SK-N-SH (cell line): ENCODE measurements around the gene NCR1. TPM values are rescaled to one million over a fixed set of nuclear protein-coding genes. Genes with fewer than 3 reads are reported as not detected.
"Not testable (repeated sequence)": the region's sequence is repeated elsewhere in the genome, so short reads cannot be mapped to it uniquely, and the experiment has no call there.

Source experiments
- CTCF ChIA-PET: fragments of 300-600, 350-600 bp; formaldehyde crosslinking; extraction: SDS; loops from one replicate; lab custom pipeline; 2021; lab: Yijun Ruan, JAX
- POLR2A ChIA-PET: fragments of 350-600 bp; sonication (Branson Sonifier 250); formaldehyde crosslinking; extraction: SDS; loops from one replicate; lab custom pipeline; 2020; ENCODE audit warnings: antibody characterized with exemption, inconsistent platforms; lab: Yijun Ruan, JAX
- DNase-seq: peaks from one replicate; pipeline ENCODE4 v3.0.0; 2012
- H2AFZ ChIP-seq: fragments of 200-600 bp; sonication (generic); 2 replicates; pipeline ENCODE4 v1.8.1; 2016; ENCODE audit warnings: antibody characterized with exemption, mild to moderate bottlenecking, low read depth
- H3F3A ChIP-seq: fragments of 200-600 bp; sonication (generic); replicated peaks from 2 replicates; pipeline ENCODE3; 2016; ENCODE audit warnings: antibody characterized with exemption, mild to moderate bottlenecking; ENCODE audit not compliant: insufficient read depth
- H3K27ac ChIP-seq, 2 experiments: fragments of 200-500 bp in 1 of 2; fragments of 200-600 bp in 1 of 2; sonication (Bioruptor generic) in 1 of 2; sonication (generic), shearing (Covaris generic) in 1 of 2; 2 replicates each; pipeline versions ENCODE4 v1.5.1 to v1.6.1; 2014 to 2016; ENCODE audit warnings: low read depth in 2 of 2, inconsistent platforms in 1 of 2, low read length in 1 of 2, mild to moderate bottlenecking in 1 of 2, mixed read lengths in 1 of 2
- H3K27me3 ChIP-seq: fragments of 200-600 bp; sonication (generic), shearing (Covaris generic); 2 replicates; pipeline ENCODE4 v1.6.1; 2016; ENCODE audit warnings: mixed run types; ENCODE audit not compliant: insufficient read depth
- H3K36me3 ChIP-seq, 2 experiments: fragments of 200-500 bp in 1 of 2; fragments of 200-600 bp in 1 of 2; sonication (Bioruptor generic) in 1 of 2; sonication (generic) in 1 of 2; replicated peaks in 1 of 2; 2 replicates each; pipeline versions ENCODE3 to v1.5.1; 2014 to 2016; ENCODE audit warnings: low read length in 1 of 2, mild to moderate bottlenecking in 1 of 2; ENCODE audit not compliant: insufficient read depth in 2 of 2, control insufficient read depth in 1 of 2
- H3K4me1 ChIP-seq, 2 experiments: fragments of 200-500 bp in 1 of 2; fragments of 200-600 bp in 1 of 2; sonication (Bioruptor generic) in 1 of 2; sonication (generic), shearing (Covaris generic) in 1 of 2; 2 replicates each; pipeline versions ENCODE4 v1.5.1 to v1.6.1; 2014 to 2016; ENCODE audit warnings: low read depth in 1 of 2, low read length in 1 of 2, mixed run types in 1 of 2; ENCODE audit not compliant: insufficient read depth in 2 of 2, control insufficient read depth in 1 of 2
- H3K4me2 ChIP-seq: fragments of 200-600 bp; sonication (generic), shearing (Covaris generic); 2 replicates; pipeline ENCODE4 v1.6.1; 2017; ENCODE audit warnings: mixed run types
- H3K4me3 ChIP-seq, 2 experiments: fragments of 200-500 bp in 1 of 2; fragments of 200-600 bp in 1 of 2; sonication (Bioruptor generic) in 1 of 2; sonication (generic), shearing (Covaris generic) in 1 of 2; 2 replicates each; pipeline versions ENCODE4 v1.5.1 to v1.8.1; 2014 to 2016; ENCODE audit warnings: low read depth in 2 of 2, inconsistent platforms in 1 of 2, low read length in 1 of 2, mild to moderate bottlenecking in 1 of 2, mixed read lengths in 1 of 2, moderate library complexity in 1 of 2
- H3K79me2 ChIP-seq: fragments of 200-600 bp; sonication (generic); 2 replicates; pipeline ENCODE4 v1.8.1; 2017; ENCODE audit warnings: mild to moderate bottlenecking; ENCODE audit not compliant: insufficient read depth
- H3K9ac ChIP-seq: fragments of 200-600 bp; sonication (generic); 2 replicates; pipeline ENCODE4 v1.6.1; 2017; ENCODE audit warnings: mixed run types
- H3K9me2 ChIP-seq: fragments of 200-600 bp; sonication (generic); 2 replicates; pipeline ENCODE4 v1.6.1; 2017; ENCODE audit warnings: mixed run types
- H3K9me3 ChIP-seq: fragments of 200-600 bp; sonication (generic); 2 replicates; pipeline ENCODE4 v1.6.1; 2017; ENCODE audit warnings: mixed run types, mild to moderate bottlenecking, moderate library complexity
- H4K20me1 ChIP-seq: fragments of 200-600 bp; sonication (generic); 2 replicates; pipeline ENCODE4 v1.6.1; 2017; ENCODE audit warnings: mild to moderate bottlenecking, mixed run types; ENCODE audit not compliant: insufficient read depth
- CHD2 ChIP-seq: fragments of 150-350 bp; IDR thresholded peaks from 2 replicates; pipeline ENCODE4 v1.6.1; 2018; ENCODE audit warnings: low read length; ENCODE audit not compliant: partially characterized antibody
- MAX ChIP-seq: IDR thresholded peaks from 2 replicates; pipeline ENCODE4 v1.4.0; 2012; ENCODE audit warnings: low read depth
- PBX3 ChIP-seq: IDR thresholded peaks from 2 replicates; pipeline ENCODE4; 2012
- RAD21 ChIP-seq: IDR thresholded peaks from 2 replicates; pipeline ENCODE4 v1.6.1; 2012; ENCODE audit warnings: mild to moderate bottlenecking, low read length
- REST ChIP-seq: IDR thresholded peaks from 2 replicates; pipeline ENCODE4 v1.6.1; 2012; ENCODE audit warnings: mild to moderate bottlenecking, low read depth, low read length, moderate library complexity
- RFX5 ChIP-seq: IDR thresholded peaks from 2 replicates; pipeline ENCODE4 v1.6.1; 2012; ENCODE audit warnings: mild to moderate bottlenecking, improper control_type of control experiment, low read length
- TAF1 ChIP-seq: IDR thresholded peaks from 2 replicates; pipeline ENCODE4 v1.6.1; 2012; ENCODE audit warnings: low read depth, mild to moderate bottlenecking, low read length, moderate library complexity, borderline replicate concordance
- TCF12 ChIP-seq: IDR thresholded peaks from 2 replicates; pipeline ENCODE4 v1.4.0; 2012
- TEAD4 ChIP-seq: IDR thresholded peaks from 2 replicates; pipeline ENCODE4 v1.4.0; 2012; ENCODE audit warnings: mild to moderate bottlenecking, borderline replicate concordance; ENCODE audit not compliant: insufficient read depth
- ZBTB33 ChIP-seq: IDR thresholded peaks from 2 replicates; pipeline ENCODE4 v1.4.0; 2012; ENCODE audit warnings: low read depth, borderline replicate concordance
- WGBS: methylation state at CpG from one replicate; pipeline ENCODE4 v1.1.6; 2017; ENCODE audit warnings: low lambda C conversion rate; 5-methylcytosine and 5-hydroxymethylcytosine counted together
- polyA plus RNA-seq, 3 experiments: library from polyadenylated mRNA; depleted of rRNA; stranded (reverse); fragments of >200 nt; gene quantifications; 2 replicates each; pipeline ENCODE4 v1.2.3, GENCODE V29; 2012

NCR1 gene
- polyA plus RNA-seq, 1 of the 3 experiments (the other 2 are of a cell fraction): not detected

- POLR2A ChIA-PET: no interaction called here
- Histone ChIP-seq H3K9ac (no peak overlapping the region), H3K4me2 (no peak overlapping the region), H2AFZ (no peak overlapping the region), H3K79me2 (no peaks in the 10 kb centered on the region), H3K4me1 (no peaks in the 10 kb centered on the region), H3K27ac (no peak overlapping the region), H4K20me1 (no peaks in the 10 kb centered on the region), H3K27me3 (peaks cover 27% of the 10 kb centered on the region; the same call in 1 of the 2 replicates), H3K36me3 (no peaks in the 10 kb centered on the region), H3K9me3 (no peaks in the 10 kb centered on the region), H3K9me2 (no peaks in the 10 kb centered on the region), H3F3A (no peaks in the 10 kb centered on the region), H3K4me3 (no peak overlapping the region)
- WGBS: 8% methylated on average over 5 of the region's 5 CpGs
- DNase-seq: no peak
- TF ChIP-seq CHD2 (no peak), REST (no peak), TCF12 (no peak), MAX (no peak), RFX5 (no peak), TAF1 (no peak), PBX3 (no peak)
- CTCF ChIA-PET: no interaction called here
Measured at GRCh38 chr19:54905421-54905802, 536 bp upstream of the NCR1 start.

GRCh38 chr19:54906819-54907218 is 871 bp downstream of the NCR1 start:
- POLR2A ChIA-PET: no interaction called here

GRCh38 chr19:54907899-54908298 is 2.0 kb downstream of the NCR1 start:
- H3K27ac ChIP-seq, DNase-seq, H3F3A ChIP-seq, H3K79me2 ChIP-seq, H3K4me3 ChIP-seq, H3K4me1 ChIP-seq, H3K9ac ChIP-seq, H3K4me2 ChIP-seq, POLR2A ChIA-PET, CTCF ChIA-PET, H2AFZ ChIP-seq, H3K9me3 ChIP-seq, H4K20me1 ChIP-seq, H3K36me3 ChIP-seq, H3K9me2 ChIP-seq: not testable (repeated sequence)
- 31% methylated on average over 3 of the region's 5 CpGs for WGBS
- H3K27me3 ChIP-seq: peaks cover 37% of the 10 kb centered on the region; the same call in 1 of the 2 replicates

More at GRCh38 chr19:54906819-54907218, 871 bp downstream of the NCR1 start:
- Histone ChIP-seq H3K27me3 (peaks cover 28% of the 10 kb centered on the region; the same call in 1 of the 2 replicates), H3K9me2 (no peaks in the 10 kb centered on the region), H3K9me3 (no peaks in the 10 kb centered on the region), H3K36me3 (no peaks in the 10 kb centered on the region), H4K20me1 (no peaks in the 10 kb centered on the region), H3K4me1 (no peaks in the 10 kb centered on the region), H3K79me2 (no peaks in the 10 kb centered on the region), H3K27ac (no peak overlapping the region), H3K4me2 (no peak overlapping the region), H2AFZ (no peak overlapping the region), H3K9ac (no peak overlapping the region), H3F3A (no peaks in the 10 kb centered on the region), H3K4me3 (no peak overlapping the region)
- CTCF ChIA-PET: no interaction called here
- WGBS: 13% methylated on average over 6 of the region's 7 CpGs
- TF ChIP-seq ZBTB33 (no peak), TEAD4 (no peak), RAD21 (no peak), MAX (no peak)
- DNase-seq: no peak
